Measurements from ENCODE around the gene SETBP1.

The SETBP1 gene

DNA sequence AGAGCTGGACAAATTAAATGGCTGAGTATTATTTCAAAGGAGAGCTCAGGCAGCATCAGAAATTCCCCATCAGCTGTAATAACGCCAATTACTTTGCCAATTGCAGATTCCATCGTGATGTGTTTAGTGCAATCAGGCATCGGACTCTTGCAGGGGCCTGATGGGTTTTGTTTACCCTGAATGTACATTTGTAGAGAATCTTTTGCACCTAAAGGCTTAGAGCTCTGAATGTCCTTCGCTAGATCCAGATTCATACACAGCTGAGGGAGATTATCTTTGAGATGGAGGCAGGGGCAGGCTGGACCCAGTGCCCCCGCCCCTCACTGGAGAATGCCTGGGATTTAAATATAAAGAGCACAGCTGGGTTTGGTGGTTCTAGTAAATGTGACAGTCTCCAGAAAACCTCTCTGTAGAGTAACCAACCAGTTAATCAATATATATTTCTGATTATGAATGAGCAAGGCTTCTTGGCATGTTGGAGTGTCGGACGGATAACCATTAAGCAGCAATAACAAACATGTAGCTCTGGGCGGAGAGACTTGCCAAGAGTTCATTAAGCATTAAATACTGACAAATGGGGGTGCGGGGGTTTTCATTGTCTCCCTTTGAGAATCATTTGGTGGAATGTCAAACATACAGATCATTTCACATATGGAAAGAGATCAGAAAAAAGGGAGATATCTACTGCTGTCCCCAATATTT lies 200.9 kb downstream of the SETBP1 start:
- no peak overlapping the region for H3K27ac ChIP-seq (ENCODE audit: low read depth, low read length)
- H3K9me3 ChIP-seq (ENCODE audit: control insufficient read depth, insufficient read depth, low read length) = no peaks in the 10 kb centered on the region
- no peaks in the 10 kb centered on the region for H3K9me2 ChIP-seq (replicated peaks; ENCODE audit: control insufficient read depth, low read length)
- no peaks in the 10 kb centered on the region for H3K36me3 ChIP-seq (ENCODE audit: control insufficient read depth, low read length)
- H3K4me3 ChIP-seq (ENCODE audit: low read length) = no peak overlapping the region
- no peaks in the 10 kb centered on the region for H4K20me1 ChIP-seq (ENCODE audit: control insufficient read depth, insufficient read depth, low read depth, low read length)
- peaks cover 15% of the 10 kb centered on the region for H3K4me1 ChIP-seq (ENCODE audit: control insufficient read depth, low read length)
- TF ChIP-seq, protein P1, sequence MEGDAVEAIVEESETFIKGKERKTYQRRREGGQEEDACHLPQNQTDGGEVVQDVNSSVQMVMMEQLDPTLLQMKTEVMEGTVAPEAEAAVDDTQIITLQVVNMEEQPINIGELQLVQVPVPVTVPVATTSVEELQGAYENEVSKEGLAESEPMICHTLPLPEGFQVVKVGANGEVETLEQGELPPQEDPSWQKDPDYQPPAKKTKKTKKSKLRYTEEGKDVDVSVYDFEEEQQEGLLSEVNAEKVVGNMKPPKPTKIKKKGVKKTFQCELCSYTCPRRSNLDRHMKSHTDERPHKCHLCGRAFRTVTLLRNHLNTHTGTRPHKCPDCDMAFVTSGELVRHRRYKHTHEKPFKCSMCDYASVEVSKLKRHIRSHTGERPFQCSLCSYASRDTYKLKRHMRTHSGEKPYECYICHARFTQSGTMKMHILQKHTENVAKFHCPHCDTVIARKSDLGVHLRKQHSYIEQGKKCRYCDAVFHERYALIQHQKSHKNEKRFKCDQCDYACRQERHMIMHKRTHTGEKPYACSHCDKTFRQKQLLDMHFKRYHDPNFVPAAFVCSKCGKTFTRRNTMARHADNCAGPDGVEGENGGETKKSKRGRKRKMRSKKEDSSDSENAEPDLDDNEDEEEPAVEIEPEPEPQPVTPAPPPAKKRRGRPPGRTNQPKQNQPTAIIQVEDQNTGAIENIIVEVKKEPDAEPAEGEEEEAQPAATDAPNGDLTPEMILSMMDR (IDR thresholded peaks at IDR 0.05; ENCODE audit: low read depth, low read length, poor library complexity, severe bottlenecking) = no peak
- TF ChIP-seq EZH2phosphoT487 (IDR thresholded peaks at IDR 0.05; ENCODE audit: borderline replicate concordance, low read length) = no peak
- no peak overlapping the region for H3K4me2 ChIP-seq (ENCODE audit: low read length)
- no peaks in the 10 kb centered on the region for H3F3A ChIP-seq (ENCODE audit: control insufficient read depth, insufficient read depth)
- no peaks in the 10 kb centered on the region for H3K27me3 ChIP-seq (ENCODE audit: control insufficient read depth, low read length)
- H3K79me2 ChIP-seq (ENCODE audit: control insufficient read depth, low read length) = no peaks in the 10 kb centered on the region

DNA sequence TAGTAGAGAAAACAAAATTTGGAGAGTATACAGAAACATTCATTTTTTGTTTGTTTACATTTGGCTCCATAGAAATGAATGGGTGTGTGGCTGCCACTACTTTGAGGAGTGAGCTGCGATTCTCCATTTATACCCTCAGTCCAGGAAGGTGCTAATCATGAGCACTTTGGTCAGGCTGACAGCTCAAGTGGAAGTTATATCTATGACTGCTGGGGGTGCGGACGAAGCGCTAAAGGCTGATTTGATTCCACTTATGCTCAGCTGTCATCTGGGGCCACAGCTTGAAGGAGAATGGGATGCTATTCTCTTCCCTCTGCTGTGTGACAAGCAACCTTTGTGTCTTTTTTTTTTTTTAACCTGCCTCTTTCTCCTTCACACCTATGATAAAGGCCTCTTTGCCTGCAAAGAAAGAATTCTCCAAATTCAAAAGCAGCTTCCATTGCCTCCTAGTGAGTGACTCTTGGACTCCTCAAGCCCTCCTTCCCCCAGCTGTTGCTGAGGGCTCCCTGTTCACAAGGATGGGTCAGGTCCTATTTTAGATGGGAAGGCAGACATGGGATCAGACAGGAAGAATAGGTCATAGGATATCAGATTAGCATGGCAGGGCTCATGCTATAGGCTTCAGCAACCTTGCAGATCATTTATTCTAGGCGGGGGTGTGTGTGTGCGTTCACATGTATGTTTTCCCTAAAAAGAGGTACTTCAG lies 201.6 kb downstream of the SETBP1 start:
- no peaks in the 10 kb centered on the region for H3K9me2 ChIP-seq (replicated peaks; ENCODE audit: control insufficient read depth, low read length)
- no peaks in the 10 kb centered on the region for H3K36me3 ChIP-seq (ENCODE audit: control insufficient read depth, low read length)
- H3K4me2 ChIP-seq (ENCODE audit: low read length) = no peak overlapping the region
- no peaks in the 10 kb centered on the region for H4K20me1 ChIP-seq (ENCODE audit: control insufficient read depth, insufficient read depth, low read depth, low read length)
- H3F3A ChIP-seq (ENCODE audit: control insufficient read depth, insufficient read depth) = no peaks in the 10 kb centered on the region
- no peaks in the 10 kb centered on the region for H3K79me2 ChIP-seq (ENCODE audit: control insufficient read depth, low read length)
- no peak overlapping the region for H3K27ac ChIP-seq (ENCODE audit: low read depth, low read length)
- no peak overlapping the region for H3K4me3 ChIP-seq (ENCODE audit: low read length)
- TF ChIP-seq, protein P1 (IDR thresholded peaks at IDR 0.05; ENCODE audit: low read depth, low read length, poor library complexity, severe bottlenecking) = no peak
- TF ChIP-seq EZH2phosphoT487 (IDR thresholded peaks at IDR 0.05; ENCODE audit: borderline replicate concordance, low read length) = no peak
- no peaks in the 10 kb centered on the region for H3K27me3 ChIP-seq (ENCODE audit: control insufficient read depth, low read length)
- H3K9me3 ChIP-seq (ENCODE audit: control insufficient read depth, insufficient read depth, low read length) = no peaks in the 10 kb centered on the region
- H3K4me1 ChIP-seq (ENCODE audit: control insufficient read depth, low read length) = peaks cover 21% of the 10 kb centered on the region

DNA sequence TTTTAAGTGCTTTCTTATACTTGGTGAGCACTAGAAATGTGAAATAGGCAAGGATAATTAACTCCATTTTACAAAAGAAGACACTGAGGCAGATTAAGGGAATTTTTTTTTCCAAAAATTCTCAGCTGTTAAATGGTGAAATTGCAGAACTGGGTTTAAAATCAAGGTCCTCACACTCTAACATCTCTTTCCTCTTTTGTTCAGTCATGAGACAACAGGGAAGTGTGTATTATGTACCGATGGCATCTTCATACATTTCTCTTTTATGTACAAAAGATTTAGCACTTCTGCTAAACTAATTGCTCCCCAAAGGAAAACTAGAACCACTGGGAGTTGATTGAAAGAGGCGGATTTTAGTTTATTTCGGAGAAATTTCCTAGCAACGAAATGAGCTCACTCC lies 203.0 kb downstream of the SETBP1 start:
- Histone ChIP-seq H3K27ac (ENCODE audit: low read depth, low read length) (no peak overlapping the region), H3K27me3 (ENCODE audit: control insufficient read depth, low read length) (no peaks in the 10 kb centered on the region), H3K4me3 (ENCODE audit: low read length) (no peak overlapping the region), H3F3A (ENCODE audit: control insufficient read depth, insufficient read depth) (no peaks in the 10 kb centered on the region), H4K20me1 (ENCODE audit: control insufficient read depth, insufficient read depth, low read depth, low read length) (no peaks in the 10 kb centered on the region), H3K36me3 (ENCODE audit: control insufficient read depth, low read length) (no peaks in the 10 kb centered on the region), H3K9me3 (ENCODE audit: control insufficient read depth, insufficient read depth, low read length) (no peaks in the 10 kb centered on the region), H3K9me2 (replicated peaks; ENCODE audit: control insufficient read depth, low read length) (no peaks in the 10 kb centered on the region), H3K4me2 (ENCODE audit: low read length) (no peak overlapping the region), H3K4me1 (ENCODE audit: control insufficient read depth, low read length) (peaks cover 18% of the 10 kb centered on the region), H3K79me2 (ENCODE audit: control insufficient read depth, low read length) (no peaks in the 10 kb centered on the region)
- TF ChIP-seq, protein P1 (IDR thresholded peaks at IDR 0.05; ENCODE audit: low read depth, low read length, poor library complexity, severe bottlenecking) = no peak
- TF ChIP-seq EZH2phosphoT487 (IDR thresholded peaks at IDR 0.05; ENCODE audit: borderline replicate concordance, low read length) = no peak
